Germinal center (tissue), 1 donor: Measurements from ENCODE around the gene CD300E.

ENCODE experiments used
- DNase-seq: peaks from one replicate; pipeline ENCODE4 v3.0.0; 2012; ENCODE audit warnings: mixed read lengths, low spot score

The CD300E gene

DNA sequence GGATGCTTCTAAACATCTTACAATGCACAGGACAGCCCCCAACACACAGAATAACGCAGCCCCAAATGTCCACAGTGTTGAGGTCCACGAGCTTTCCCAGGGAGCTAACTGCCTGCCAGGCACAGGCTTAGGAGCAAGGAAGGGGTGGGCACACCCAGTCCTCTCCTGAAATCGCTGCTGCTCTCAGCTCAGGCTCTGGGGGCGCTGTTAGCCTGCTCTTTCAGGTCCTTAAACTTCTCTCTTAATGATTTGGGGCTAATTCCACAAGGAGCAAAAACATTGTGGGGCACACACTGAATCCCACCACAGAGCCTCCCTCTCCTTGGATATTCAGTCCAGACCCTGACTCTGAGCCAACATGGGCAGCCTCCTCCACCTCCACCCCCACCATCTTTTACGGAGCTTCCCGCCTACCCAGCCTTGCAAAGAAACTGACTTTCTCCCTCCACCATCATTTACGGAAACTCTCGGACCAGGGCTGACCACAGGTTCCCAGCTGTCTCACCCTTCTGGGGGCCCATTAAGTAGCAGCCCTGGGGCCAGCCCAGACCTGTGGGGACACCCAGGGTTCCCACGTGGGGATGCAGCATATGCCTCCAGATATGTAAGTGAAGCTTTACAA is 57.3 kb downstream of the CD300E start:
- no peak for DNase-seq

DNA sequence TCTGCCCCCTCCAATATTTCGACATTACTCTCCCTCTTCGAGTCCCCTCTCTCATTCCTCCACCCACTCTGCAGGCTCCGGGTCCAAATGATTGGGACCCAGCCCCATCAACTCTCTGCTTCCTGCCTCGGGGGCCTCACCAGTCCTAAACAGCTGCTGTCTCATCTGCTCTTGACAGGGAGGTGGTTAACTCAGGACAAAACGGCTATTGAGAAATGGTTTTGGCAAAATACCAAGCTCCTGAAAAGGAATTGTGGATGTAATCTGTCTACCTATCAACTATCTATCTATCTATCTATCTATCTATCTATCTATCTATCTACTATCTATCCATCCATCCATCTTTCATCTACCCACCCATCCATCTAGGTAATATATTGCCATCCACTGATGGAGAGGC is 58.4 kb downstream of the CD300E start:
- no peak for DNase-seq

DNA sequence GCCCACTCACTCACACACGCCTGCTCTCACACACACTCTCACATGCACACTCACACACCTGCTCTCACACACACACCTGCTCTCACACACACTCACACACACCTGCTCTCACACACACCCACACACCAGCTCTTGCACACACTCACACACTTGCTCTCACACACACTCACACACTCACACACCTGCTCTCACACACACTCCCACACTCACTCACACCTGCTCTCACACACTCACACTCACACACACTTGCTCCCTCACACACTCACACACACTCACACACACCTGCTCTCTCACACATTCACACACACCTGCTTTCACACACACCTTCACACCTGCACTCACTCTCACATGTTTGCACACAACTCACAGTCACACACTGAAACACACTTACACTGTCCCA is 60.2 kb downstream of the CD300E start:
- DNase-seq = no peak

DNA sequence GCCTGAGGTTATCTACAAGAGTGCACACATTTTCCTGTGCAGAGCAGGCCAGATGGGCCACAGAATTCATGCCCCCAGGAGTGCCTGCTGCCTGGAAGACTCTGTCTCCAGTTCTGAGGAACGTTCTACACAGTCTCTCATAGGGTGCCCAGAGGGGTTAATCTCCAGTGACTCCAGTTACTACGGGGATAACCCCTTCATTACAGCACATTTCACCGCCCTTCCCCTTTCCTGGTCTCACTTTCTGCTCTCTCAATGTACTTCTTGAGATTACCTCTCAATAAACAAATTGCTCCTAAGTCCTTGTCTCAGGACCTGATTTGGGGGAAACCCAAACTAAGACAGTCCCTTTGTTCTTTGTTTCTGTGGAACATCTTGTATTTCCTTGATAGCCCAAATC is 62.0 kb downstream of the CD300E start:
- no peak for DNase-seq
